Activated CD4-positive, alpha-beta T cell treated with anti-CD3 and anti-CD28 coated beads, Interleukin-2, amount 50 U/mL, for 1 hour (primary cell): Measurements from ENCODE around the gene PLEKHA7.

Source experiments
- DNase-seq: peaks from one replicate; pipeline ENCODE4 v3.0.0-alpha.2; 2020

PLEKHA7 gene

DNA sequence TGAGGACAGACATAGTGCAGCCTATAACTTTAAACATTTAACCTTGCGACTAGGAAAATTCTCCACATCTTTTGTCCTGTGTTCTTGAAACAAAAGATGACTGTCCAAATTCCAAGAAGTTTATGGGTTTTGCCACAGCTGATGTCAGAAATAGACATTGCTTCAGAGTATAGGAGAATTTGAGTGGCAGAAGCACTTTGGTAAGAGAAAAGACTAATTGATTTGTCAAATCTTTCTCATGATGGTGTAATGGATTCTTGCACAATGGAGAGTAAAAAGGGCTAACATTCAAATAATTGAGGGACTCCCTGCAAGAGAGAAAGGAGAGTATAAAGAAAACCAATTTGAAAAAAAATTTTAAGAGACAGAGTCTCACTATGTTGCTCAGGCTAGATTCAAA is 250.5 kb downstream of the PLEKHA7 start:
- no peak for DNase-seq

DNA sequence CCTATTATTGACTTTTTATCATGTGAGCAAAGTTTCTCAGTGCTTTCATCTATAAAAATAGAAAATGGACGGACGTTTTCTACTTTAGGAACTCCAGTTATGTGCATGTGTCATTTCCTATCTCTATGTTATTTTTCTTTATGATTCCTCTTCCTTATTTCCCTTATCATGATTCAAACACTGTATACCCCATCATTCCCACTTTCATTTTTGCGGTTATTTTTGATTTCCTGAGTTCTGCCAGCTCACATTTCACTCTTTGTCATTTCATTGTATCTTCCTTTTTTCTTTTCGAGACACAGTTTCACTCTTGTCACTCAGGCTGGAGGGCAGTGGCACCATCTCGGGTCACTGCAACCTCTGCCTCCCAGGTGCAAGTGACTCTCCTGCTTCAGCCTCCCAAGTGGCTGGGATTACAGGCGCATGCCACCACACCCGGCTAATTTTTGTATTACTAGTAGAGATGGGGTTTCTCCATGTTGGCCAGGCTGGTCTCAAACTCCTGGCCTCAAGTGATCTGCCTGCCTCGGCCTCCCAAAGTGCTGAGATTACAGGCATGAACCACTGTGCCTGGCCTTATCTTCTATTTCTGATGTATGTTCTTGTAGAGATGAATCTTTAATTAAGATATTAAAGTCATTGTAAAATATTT is 254.2 kb downstream of the PLEKHA7 start:
- no peak for DNase-seq

DNA sequence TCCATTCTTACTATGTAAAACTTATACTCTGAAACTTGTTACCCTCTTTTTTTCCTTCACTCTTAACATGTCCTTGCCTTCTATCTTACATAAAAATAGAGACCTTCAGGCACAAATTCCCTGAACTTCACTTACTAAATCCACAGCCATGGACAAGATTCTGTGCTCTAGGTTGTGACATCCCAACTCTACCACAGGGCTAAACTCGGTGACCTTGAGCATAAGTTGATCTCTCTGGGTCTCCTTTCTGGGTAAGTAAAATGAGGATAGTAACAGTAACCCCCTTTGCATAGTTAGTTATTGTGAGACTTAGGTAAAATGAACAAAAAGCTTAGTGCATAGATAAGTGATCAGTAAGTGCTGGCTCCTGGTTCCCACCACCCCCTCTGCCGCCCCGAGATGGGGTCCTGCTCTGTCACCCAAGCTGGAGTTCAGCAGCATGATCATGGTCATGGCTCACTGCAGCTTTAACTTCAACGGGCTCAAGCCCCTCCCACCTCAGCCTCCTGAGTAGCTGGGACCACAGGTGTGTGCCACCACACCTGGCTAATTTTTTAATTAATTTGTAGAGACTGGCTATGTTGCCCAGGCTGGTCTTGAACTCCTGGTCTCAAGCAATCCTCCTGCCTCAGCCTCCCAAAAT is 255.7 kb downstream of the PLEKHA7 start:
- no peak for DNase-seq

DNA sequence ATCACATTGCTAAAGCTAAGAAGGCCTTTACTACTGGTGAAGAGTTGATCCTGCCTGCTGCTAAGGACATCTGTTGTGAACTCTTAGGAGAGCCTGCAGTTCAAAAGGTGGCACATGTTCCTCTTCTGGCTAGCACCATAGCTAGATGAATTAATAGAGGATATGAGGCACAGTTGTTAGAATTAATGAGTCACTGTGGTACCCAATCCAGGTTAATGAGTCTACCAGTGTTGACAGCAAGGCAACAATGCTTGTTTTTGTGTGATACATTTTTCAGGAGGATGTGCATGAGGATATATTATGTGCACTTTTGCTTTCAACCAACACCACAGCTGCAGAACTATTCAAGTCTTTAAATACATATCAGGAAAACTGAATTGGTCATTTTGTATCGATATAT is 263.8 kb downstream of the PLEKHA7 start:
- DNase-seq: no peak

DNA sequence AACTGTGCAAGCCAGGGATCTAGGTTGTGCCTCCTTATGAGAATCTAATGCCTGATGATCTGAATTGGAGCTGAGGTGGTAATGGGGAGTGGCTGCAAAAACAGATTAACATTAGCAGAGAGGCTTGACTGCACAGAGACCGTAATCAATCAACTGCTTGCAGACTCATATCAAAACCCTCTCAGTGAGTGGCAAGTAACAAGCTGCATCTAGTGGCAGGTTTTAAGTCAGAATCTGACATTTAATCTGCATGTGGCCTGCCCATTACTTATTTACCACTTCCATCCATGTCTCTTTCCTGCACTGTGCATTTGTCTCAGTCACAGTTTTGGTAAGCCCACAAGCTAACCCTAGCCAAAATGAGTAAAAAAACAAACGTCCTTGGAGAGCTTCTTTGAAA is 264.5 kb downstream of the PLEKHA7 start:
- no peak for DNase-seq

DNA sequence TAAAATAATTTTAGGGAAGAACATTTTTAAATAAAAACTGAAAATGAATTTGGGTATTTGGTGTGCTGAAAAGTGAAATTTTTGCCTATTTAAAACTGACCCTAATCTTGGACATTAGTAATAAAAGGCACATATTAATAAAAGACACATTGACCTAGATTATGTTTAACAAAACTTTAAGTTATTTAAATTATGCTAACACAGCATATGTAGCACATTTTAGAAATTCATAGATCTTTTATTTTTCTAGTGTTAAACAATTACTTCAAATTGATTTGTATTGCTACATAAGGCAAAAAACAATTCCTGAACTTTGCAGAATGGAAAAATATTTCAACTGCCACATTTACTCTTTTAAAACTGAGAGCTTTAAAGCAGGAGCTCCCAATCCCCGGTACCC is 265.1 kb downstream of the PLEKHA7 start:
- DNase-seq: no peak

DNA sequence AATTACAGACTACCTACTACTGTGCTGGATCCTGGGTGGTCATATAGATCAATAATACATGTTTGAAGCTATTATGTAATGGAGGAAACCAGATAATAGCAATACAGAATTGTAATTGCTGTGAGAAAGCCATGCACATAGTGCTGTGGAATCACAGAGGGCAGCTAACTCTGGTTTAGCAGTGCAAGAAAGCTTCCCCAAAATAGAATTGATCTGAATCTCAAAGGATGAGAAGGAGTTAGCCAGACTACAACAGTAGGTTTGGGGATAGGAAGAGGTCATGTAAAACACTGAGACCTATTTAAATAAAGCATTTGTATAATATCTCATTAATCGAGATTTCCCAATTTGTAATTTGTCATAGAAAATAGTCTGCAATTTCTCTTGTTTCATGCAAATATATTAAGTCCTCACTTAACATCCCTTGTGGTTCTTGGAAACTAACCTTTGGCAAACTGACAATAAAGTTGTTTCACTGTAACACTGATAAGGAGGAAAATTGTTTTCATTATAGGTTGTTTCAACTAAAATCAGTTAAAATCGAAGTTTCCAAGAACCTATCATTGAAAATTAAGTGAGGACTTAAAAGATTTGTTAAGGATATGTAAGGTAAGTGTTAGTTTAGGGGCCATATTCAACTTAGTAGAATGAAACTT is 268.1 kb downstream of the PLEKHA7 start:
- DNase-seq: no peak

DNA sequence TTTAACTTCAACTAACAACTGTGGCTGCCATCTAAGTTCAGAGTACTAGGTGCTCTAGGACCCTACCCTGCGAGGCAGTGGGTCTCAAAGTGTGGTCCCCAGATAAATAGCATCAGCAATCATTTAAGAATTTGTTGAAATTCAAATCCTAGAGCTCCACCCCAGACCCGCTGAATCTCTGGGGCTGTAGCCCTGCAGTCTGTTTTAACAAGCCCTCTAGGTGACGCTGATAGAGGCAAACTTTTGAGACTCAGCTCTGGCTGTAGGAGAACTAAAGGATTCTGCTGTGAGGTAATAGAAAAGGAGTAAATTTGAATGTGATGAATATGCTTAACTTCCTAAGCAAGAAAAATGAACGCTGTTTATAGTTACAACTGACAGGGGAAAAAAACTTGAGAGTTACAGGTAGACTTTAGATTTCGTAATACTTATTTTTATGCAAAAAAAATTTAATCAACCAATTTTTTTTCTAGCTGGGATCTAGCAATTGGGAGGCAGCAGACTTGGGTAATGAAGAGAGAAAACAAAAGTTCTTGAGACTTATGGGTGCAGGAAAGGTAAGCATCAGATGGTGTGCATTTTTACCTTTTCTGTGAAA is 270.0 kb downstream of the PLEKHA7 start:
- no peak for DNase-seq

DNA sequence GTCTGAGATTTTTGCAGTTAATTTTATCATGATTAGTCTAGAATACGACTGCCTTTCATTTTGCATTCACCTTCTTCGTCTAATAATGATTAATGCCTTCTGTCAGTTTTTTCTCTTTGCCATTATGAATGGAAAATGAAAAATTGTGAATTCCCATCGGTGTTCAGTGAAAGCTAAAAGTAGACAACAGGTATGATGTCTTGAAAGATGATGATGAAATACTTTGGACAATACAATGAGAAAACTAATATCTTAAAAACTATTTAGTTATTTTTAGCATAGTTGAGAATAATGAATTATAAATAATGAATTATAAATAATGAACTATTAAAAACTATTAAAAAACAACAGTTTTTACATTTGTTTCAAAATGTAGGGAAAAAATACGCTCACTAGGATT is 270.7 kb downstream of the PLEKHA7 start:
- DNase-seq: no peak

DNA sequence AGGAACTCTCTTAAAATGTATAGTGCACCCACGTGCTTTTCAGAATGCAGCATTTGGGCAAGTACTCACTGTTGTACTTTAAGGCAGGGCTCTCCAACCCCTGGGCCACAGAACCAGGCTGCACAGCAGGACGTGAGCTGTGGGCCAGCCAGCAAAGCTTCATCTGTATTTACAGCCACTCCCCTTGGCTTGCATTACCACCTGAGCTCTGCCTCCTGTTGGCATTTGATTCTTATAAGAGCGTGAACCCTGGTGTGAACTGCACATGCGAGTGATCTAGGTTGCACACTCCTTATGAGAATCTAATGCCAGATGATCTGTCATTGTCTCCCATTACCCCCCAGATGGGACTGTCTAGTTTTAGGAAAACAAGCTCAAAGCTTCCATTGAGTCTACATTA is 272.7 kb downstream of the PLEKHA7 start:
- no peak for DNase-seq

DNA sequence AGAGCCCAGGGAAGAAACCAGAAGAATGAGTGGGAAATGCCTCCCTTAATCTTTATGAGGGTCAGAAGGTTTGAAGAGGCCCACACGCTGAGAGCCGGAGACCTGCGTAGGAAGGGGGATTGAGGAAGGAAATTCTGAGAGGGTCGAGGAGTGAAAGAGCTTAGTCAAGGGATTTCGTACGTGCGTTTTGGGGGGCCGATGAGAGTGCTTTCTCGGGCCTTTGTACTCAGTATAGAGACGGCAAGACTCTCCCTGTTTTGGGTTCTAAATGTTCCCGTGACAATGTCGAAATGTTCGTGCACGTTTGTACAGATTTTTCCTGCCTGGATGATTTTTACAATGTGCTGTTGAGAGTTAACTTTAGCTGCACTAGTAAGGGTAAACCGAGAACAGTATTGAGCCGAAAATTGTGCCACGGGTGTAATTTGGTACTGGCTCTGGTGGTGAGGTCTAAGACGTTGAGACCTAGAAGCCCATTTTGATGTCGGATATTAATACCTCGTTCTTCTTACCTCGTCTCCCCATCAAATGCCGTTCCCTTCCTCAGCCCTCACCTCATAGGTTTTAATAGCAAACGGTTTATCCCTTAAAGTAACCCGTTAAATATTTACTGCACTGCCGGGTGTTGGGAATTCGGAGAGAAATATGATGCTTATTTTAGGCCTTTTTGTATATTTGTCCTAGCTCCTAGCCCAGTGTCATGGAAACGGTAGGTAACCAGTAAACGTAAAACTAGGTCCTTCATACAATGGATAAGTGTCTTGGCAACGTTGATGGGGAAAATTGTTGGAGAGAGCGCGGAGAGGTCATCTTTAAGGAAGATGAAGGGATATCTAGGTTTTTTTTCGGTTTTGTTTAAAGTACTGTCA is 275.0 kb downstream of the PLEKHA7 start:
- no peak for DNase-seq

DNA sequence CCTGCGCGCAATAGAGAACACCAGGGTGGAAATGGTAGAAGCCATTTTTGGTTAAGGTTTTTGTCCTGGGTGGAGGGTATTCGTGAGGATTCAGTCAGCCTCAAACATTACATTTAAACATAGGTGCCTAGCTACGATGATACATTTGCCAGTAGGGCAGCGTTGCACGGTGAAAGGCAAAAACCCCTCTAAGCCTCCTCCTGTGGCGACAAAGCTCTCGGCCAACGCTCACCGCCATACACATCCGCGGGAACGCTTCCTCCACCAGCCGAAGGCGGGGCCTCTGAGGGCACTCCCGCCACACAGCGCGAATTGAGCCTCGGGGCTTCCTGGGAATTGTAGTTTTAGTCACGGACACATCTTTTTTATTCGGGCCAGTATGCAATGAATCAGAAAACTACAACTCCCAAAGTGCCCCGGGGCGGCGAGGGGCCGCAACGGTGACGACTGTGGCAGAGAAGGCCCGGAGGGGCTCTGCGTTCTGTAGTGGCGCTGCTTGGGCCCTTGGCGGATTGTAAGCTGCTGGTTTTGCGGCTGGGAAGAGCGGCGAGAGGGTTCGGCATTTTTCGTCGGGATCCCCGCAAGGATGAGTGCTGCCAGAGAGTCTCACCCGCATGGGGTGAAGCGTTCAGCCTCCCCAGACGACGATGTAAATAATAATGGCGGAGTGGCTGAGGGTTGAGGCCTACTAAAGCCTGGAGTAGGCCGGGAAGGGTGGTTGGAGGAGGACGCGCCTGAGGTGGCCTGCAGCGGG is 275.8 kb downstream of the PLEKHA7 start, which contains the start of gene C11orf58:
TSS of gene C11orf58 (plus strand) at position 455 of the 754 bp plus-strand sequence. CDS start at position 587, 132 bp downstream.
- DNase-seq: peak; percentile 93

DNA sequence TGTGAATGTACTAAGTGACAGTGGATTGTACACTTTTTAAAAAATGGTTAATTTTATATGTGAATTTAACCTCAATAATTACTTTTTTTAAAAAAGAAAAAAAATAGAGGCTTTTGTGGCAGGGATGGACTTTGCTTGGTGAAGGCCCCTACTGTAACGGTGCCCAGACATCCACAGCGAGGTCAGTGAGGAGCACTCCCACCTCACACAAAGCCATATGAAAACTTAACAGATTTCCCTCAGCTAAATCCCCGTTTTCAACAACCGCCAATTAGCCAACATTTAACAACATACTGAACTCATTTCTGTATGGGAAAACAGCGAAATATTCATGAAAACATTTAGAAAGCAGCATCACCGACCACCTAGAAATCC is 276.4 kb downstream of the PLEKHA7 start:
- DNase-seq: no peak
